Pancreas (tissue), 10 donors: ENCODE data around the gene HAL. TPM values are rescaled to one million over a fixed set of nuclear protein-coding genes. Genes with fewer than 3 reads are reported as not detected.

Source experiments
- ATAC-seq, 4 donors: fragments of 200-7000 bp; cut with Tn5 transposase; one replicate each; pipeline versions ENCODE4 v1.8.0 to v1.9.1; 2020; ENCODE audit warnings: mild to moderate bottlenecking in 4 of 4, moderate library complexity in 4 of 4
- DNase-seq, 6 donors: peaks; one replicate each; pipeline ENCODE4 v3.0.0-alpha.2; 2020
- FAIRE-seq: peaks from 2 replicates; lab custom pipeline; 2012; peaks lifted over from hg19 to GRCh38; lab: Jason Lieb, UNC
- H3K27ac ChIP-seq, 4 donors: fragments of 200-600 bp; sonication (generic); 1 replicate in 3 of 4; 2 replicates in 1 of 4; pipeline versions ENCODE4 v1.5.0 to v1.8.0; 2020
- H3K27me3 ChIP-seq, 4 donors: fragments of 200-600 bp; one replicate each; pipeline ENCODE4 v1.8.0; 2021
- H3K36me3 ChIP-seq, 3 donors: fragments of 200-600 bp; sonication (generic) in 1 of 3; one replicate each; pipeline versions ENCODE4 v1.5.0 to v1.8.0; 2020 to 2021
- H3K4me1 ChIP-seq, 3 donors: fragments of 200-600 bp; one replicate each; pipeline ENCODE4 v1.8.0; 2021
- H3K4me3 ChIP-seq, 4 donors: fragments of 200-600 bp; sonication (generic) in 2 of 4; one replicate each; pipeline versions ENCODE4 v1.5.0 to v1.8.0; 2020 to 2021
- H3K9me3 ChIP-seq, 4 donors: fragments of 200-600 bp; one replicate each; pipeline ENCODE4 v1.8.0; 2021
- WGBS, 2 donors: extraction: QIAGEN DNeasy Blood & Tissue Kit; methylation state at CpG; one replicate each; pipeline ENCODE4 v1.1.7; 2013; 5-methylcytosine and 5-hydroxymethylcytosine counted together
- intact Hi-C, 3 donors: fragments of 100-400 bp; cut with DNase I; formaldehyde crosslinking; loops; one replicate each; pipeline versions ENCODE4 v1.11.1 to v1.14.2; 2022
- polyA plus RNA-seq, 2 donors: library from polyadenylated mRNA; stranded (reverse); fragments of 200-250 nt; gene quantifications; one replicate each; pipeline ENCODE4 v1.2.3, GENCODE V29; 2013
- total RNA-seq, 6 donors: library from RNA; stranded (reverse); fragmentation: NEBNext Ultra II Directional in 4 of 6; extraction: Animal tissue kit (Norgen Biotek cat#: 25700) in 4 of 6; gene quantifications; one replicate each; pipeline versions ENCODE4 v1.2.1 to v1.2.4, GENCODE V29; 2021 to 2023
- TF ChIP-seq, protein P1 (sequence below), 4 donors: fragments of 200-600 bp; sonication (generic) in 3 of 4; IDR thresholded peaks; one replicate each; pipeline versions ENCODE4 v1.5.0 to v1.8.0; 2021; ENCODE audit warnings: antibody characterized with exemption in 4 of 4
- donor health status: healthy with polysubstance abuse.
- donor health status: DM: no; HTN: no; CAD: no; lungs with moderate emphysema.
- donor health status: DM: no; HTN: no; CAD: no.
- donor health status: control.
- donor health status: control.
- donor health status: Bipolar disorder and iron deficiency.
- donor health status: DM: yes; HTN: yes; CAD: no.
- donor health status: DM: no; HTN: no; CAD: no.
- donor health status: DM: no; HTN: no; CAD: no.
- donor health status: DM: yes; HTN: yes; CAD: no.

HAL gene
- total and polyA plus RNA-seq, 8 donors, result 0.08 to 1.2 (median 0.58) TPM; not detected in 1

DNA sequence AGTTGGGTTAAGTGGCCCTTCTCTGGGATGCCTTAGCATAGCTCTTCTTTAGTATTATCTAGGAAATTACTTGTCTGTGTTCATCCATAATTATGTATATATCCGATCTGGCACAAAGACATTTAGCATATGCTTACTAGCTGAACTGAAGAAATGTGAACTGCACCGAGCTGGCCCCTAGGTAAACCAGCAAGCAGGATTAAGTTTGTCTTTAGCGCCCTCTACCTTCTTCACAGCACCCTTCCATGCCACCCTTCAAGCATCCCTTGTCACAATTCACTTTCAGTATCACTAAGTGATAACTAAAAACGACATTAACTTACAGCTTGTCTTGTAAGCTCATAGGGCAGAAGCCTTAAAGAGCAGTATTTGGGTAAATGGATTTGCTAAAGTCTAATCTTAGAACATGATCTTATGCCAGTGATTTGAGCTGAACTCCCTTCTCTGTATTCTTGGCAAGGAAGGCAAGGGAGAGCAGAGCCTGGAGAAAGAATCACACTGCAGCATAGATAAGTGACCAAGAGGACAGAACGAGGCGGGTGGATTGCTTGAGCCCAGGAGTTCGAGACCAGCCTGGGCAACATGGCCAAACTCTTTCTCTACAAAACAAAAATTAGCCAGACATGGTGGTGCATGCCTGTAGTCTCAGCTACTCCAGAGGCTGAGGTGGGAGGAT is 2.6 kb upstream of the HAL start:
- DNase-seq (peak in 3 of 6 donors; percentile 21 to 45 (median 45)), FAIRE-seq (peak; percentile 69), ATAC-seq (peak; percentile 84 to 97 (median 92))
- TF ChIP-seq, protein P1, sequence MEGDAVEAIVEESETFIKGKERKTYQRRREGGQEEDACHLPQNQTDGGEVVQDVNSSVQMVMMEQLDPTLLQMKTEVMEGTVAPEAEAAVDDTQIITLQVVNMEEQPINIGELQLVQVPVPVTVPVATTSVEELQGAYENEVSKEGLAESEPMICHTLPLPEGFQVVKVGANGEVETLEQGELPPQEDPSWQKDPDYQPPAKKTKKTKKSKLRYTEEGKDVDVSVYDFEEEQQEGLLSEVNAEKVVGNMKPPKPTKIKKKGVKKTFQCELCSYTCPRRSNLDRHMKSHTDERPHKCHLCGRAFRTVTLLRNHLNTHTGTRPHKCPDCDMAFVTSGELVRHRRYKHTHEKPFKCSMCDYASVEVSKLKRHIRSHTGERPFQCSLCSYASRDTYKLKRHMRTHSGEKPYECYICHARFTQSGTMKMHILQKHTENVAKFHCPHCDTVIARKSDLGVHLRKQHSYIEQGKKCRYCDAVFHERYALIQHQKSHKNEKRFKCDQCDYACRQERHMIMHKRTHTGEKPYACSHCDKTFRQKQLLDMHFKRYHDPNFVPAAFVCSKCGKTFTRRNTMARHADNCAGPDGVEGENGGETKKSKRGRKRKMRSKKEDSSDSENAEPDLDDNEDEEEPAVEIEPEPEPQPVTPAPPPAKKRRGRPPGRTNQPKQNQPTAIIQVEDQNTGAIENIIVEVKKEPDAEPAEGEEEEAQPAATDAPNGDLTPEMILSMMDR (IDR thresholded peaks at IDR 0.05), result peak; percentile 39 to 55 (median 46)
- peaks cover 0 to 11% (median 5%) of the 10 kb centered on the region in 3 donors for H3K36me3 ChIP-seq
- no peaks in the 10 kb centered on the region for H3K27me3 ChIP-seq
- intact Hi-C loops, result loop anchor here in 2 of 3 donors (5.0 to 10.0 kb wide), 2 partner anchors 74 to 81 kb away; no protein-coding TSS in a partner anchor
- WGBS, 2 donors, result 17 to 26% methylated on average over 7 of the region's 7 CpGs
- H3K9me3 ChIP-seq, result no peaks in the 10 kb centered on the region
- no peak overlapping the region for H3K4me3 ChIP-seq
- H3K4me1 ChIP-seq, result no peaks in the 10 kb centered on the region
- no peak overlapping the region for H3K27ac ChIP-seq

DNA sequence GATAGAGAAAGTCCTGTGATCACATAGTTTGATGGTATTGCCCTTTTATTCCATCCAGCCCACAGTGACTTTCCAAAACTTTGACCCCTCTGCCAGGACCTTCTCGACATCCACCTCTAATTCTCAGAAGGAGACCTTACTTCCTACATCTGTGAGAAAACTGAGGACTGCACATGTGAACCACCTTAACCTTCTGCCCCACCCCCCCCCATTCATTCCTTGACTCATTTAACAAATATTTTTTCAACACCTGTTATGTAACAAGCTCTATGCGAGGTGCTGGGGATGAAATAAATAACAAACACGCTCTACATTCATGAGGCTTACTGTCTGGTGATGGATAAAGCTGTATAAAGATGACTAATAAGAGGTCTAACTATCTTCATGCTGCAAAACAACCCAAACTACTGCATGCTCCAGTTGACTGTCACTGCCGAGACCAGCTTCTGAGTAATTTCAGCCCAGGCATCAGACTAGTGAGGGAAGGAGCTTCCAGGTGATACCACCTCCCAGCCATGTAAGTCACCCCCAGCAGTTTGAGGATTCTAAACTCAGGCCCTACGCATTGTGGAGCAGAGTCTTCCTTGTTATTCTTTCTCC is 1.9 kb upstream of the HAL start:
- WGBS, 2 donors, result 57 to 61% methylated on average over 5 of the region's 5 CpGs
- FAIRE-seq (no peak), DNase-seq (no peak), ATAC-seq (peak in 2 of 4 donors; percentile 10 to 35)
- TF ChIP-seq, protein P1 (IDR thresholded peaks at IDR 0.05), result no peak
- Histone ChIP-seq H3K4me3 (no peak overlapping the region), H3K27me3 (no peaks in the 10 kb centered on the region), H3K27ac (no peak overlapping the region), H3K4me1 (no peaks in the 10 kb centered on the region), H3K36me3 (peaks cover 0 to 4% (median 0%) of the 10 kb centered on the region in 3 donors), H3K9me3 (no peaks in the 10 kb centered on the region)
- intact Hi-C loops, result loop anchor here in 2 of 3 donors (5.0 to 10.0 kb wide), 2 partner anchors 73 to 81 kb away; no protein-coding TSS in a partner anchor

DNA sequence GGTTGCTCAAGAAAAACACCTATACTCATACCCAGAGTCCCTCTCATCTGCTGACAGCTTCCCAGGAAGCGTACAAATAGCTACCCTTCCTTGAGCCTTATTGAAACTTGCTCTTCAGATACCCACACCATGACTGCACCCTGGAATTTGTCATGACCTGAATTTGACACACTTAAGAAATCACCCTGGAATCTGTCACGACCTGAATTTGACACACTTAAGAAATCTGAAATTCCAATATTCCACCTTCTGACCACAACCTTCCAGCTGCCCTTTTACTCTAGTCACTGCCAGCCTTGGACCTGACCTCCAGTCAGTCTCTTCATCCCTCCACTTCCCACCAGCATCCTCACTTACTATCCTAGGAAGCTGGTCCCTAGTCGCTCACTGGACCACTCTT is 1.1 kb upstream of the HAL start:
- H3K4me1 ChIP-seq, result no peaks in the 10 kb centered on the region
- TF ChIP-seq, protein P1 (IDR thresholded peaks at IDR 0.05), result no peak
- H3K4me3 ChIP-seq, result no peak overlapping the region
- H3K27me3 ChIP-seq, result no peaks in the 10 kb centered on the region
- no peaks in the 10 kb centered on the region for H3K9me3 ChIP-seq
- ATAC-seq, result no peak
- DNase-seq, result no peak
- no peak overlapping the region for H3K27ac ChIP-seq
- WGBS, 2 donors, result 74 to 79% methylated on average over 3 of the region's 3 CpGs
- peaks cover 0 to 3% (median 0%) of the 10 kb centered on the region in 3 donors for H3K36me3 ChIP-seq
- no peak for FAIRE-seq
- intact Hi-C loops, result loop anchor here in 2 of 3 donors (5.0 to 10.0 kb wide), 2 partner anchors 72 to 80 kb away; no protein-coding TSS in a partner anchor

DNA sequence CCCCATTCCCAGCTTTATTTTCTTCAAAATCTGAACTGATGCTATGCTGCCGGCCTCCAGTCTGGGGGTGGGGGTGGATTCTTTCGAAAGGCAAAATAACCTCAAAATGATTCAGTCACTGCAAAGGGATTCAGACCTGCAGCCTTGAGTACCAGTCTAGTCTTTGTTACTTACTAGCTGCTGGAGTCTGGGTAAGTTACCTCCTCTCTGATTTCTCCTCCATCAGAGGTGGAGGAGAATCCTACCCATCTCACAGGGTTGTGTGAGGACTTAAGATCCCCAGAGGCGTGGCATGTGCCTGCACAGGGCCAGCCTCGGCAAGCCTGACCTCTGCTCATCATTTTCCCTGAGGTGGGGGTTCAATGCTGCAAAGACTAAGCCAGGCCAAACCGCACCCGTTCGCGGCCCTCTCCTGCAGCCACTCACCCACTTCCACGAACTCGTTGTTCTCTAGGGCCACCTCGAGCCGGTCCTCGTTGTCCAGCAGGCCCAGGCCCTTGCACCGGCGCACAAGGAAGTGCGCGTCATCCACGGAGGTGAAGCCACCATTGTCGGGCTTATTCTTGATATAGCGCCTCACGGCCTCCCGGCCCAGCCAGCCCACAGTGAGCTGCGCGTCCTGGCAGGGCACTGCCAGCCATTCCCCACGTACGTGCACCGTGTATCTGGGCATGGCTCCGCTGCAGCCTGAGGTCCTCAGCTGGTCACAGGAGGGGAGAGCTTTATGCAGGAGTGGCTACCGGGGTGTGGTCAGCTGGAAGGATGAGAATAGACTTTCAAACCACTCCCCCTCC is 709 bp downstream of the HAL start:
- Histone ChIP-seq H3K27me3 (no peaks in the 10 kb centered on the region), H3K4me1 (no peaks in the 10 kb centered on the region), H3K4me3 (no peak overlapping the region), H3K9me3 (no peaks in the 10 kb centered on the region), H3K27ac (no peak overlapping the region), H3K36me3 (no peaks in the 10 kb centered on the region)
- intact Hi-C loops, result loop anchor here in 2 of 3 donors (5.0 to 10.0 kb wide), 2 partner anchors 71 to 78 kb away; no protein-coding TSS in a partner anchor
- WGBS, 2 donors, result 89 to 94% methylated on average over 29 of the region's 29 CpGs
- FAIRE-seq (no peak), ATAC-seq (no peak), DNase-seq (peak in 1 of 6 donors; percentile 51)
- TF ChIP-seq, protein P1 (IDR thresholded peaks at IDR 0.05), result no peak
